Thyroid gland (tissue), 4 donors: ENCODE measurements around the gene BTBD6. TPM values are rescaled to one million over a fixed set of nuclear protein-coding genes. Genes with fewer than 3 reads are reported as not detected.

Experiments used
- DNase-seq, 2 donors: peaks; one replicate each; pipeline ENCODE4 v3.0.0-alpha.2; 2019
- H3K27ac ChIP-seq, 3 donors: fragments of 200-600 bp; sonication (generic); 1 replicate in 2 of 3; 2 replicates in 1 of 3; pipeline ENCODE4 v1.5.1; 2016 to 2019; ENCODE audit warnings: mild to moderate bottlenecking in 1 of 3, moderate library complexity in 1 of 3
- H3K27me3 ChIP-seq: fragments of 200-600 bp; sonication (generic); one replicate; pipeline ENCODE4 v1.5.1; 2019
- H3K36me3 ChIP-seq, 2 donors: fragments of 200-600 bp; sonication (generic); one replicate each; pipeline ENCODE4 v1.5.1; 2016 to 2019
- H3K4me1 ChIP-seq, 2 donors: fragments of 200-600 bp; sonication (generic); one replicate each; pipeline ENCODE4 v1.5.1; 2017 to 2019
- H3K4me3 ChIP-seq, 3 donors: fragments of 200-600 bp; sonication (generic); replicated peaks in 1 of 3; 1 replicate in 2 of 3; 2 replicates in 1 of 3; pipeline ENCODE4 v1.5.1; 2016; ENCODE audit warnings: mild to moderate bottlenecking in 1 of 3
- H3K9me3 ChIP-seq: fragments of 200-600 bp; sonication (generic); one replicate; pipeline ENCODE4 v1.5.1; 2017
- POLR2A ChIP-seq, 2 donors: fragments of 450-650 bp; IDR thresholded peaks; one replicate each; pipeline ENCODE4 v1.6.1; 2017; ENCODE audit warnings: antibody characterized with exemption in 2 of 2, mild to moderate bottlenecking in 2 of 2, moderate library complexity in 1 of 2
- WGBS, 2 donors: methylation state at CpG; one replicate each; pipeline ENCODE4 v1.1.5; 2017; 5-methylcytosine and 5-hydroxymethylcytosine counted together
- intact Hi-C: fragments of 100-400 bp; cut with DNase I; formaldehyde crosslinking; loops from one replicate; pipeline ENCODE4 v1.15.1; 2023
- total RNA-seq, 4 donors: library from RNA; depleted of rRNA; stranded (reverse); fragments of >200 nt; gene quantifications; one replicate each; pipeline ENCODE4 v1.2.3, GENCODE V29; 2016
- TF ChIP-seq, protein P1 (sequence below), 6 experiments: fragments of 200-600 bp in 3 of 6; fragments of 450-650 bp in 3 of 6; sonication (generic) in 3 of 6; IDR thresholded peaks; one replicate each; pipeline ENCODE4 v1.5.1; 2016 to 2019; ENCODE audit warnings: antibody characterized with exemption in 6 of 6, mild to moderate bottlenecking in 2 of 6, inconsistent platforms in 1 of 6, moderate library complexity in 1 of 6

The BTBD6 gene
- total RNA-seq, 4 donors from 2014 or later: 35.9 to 58.2 (median 44.2) TPM

DNA sequence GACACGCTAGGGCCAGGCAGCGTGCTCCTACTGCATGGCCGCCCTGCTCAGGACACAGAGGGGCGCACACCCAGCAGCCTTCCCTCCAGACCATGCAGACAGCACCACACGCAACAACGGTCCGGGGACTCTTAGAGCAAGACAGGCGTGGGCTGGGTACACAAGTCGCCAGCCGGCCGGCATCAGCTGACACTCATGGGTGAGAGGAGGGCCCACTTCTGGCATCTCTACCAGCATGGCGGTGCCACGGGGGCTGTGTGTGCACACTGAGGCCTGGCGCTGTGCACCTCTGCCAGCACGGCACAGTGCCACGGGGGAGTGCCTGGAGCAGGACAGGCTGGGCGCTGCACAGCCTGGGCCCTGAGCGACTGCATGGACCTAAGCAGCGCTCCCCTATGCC is 6.7 kb upstream of the BTBD6 start:
- Histone ChIP-seq H3K9me3 (no peaks in the 10 kb centered on the region), H3K4me1 (no peaks in the 10 kb centered on the region), H3K27ac (no peak overlapping the region), H3K27me3 (no peaks in the 10 kb centered on the region), H3K36me3 (no peaks in the 10 kb centered on the region), H3K4me3 (no peak overlapping the region)
- intact Hi-C loops: no loop called here
- DNase-seq: no peak
- TF ChIP-seq, protein P1, sequence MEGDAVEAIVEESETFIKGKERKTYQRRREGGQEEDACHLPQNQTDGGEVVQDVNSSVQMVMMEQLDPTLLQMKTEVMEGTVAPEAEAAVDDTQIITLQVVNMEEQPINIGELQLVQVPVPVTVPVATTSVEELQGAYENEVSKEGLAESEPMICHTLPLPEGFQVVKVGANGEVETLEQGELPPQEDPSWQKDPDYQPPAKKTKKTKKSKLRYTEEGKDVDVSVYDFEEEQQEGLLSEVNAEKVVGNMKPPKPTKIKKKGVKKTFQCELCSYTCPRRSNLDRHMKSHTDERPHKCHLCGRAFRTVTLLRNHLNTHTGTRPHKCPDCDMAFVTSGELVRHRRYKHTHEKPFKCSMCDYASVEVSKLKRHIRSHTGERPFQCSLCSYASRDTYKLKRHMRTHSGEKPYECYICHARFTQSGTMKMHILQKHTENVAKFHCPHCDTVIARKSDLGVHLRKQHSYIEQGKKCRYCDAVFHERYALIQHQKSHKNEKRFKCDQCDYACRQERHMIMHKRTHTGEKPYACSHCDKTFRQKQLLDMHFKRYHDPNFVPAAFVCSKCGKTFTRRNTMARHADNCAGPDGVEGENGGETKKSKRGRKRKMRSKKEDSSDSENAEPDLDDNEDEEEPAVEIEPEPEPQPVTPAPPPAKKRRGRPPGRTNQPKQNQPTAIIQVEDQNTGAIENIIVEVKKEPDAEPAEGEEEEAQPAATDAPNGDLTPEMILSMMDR (IDR thresholded peaks at IDR 0.05): no peak
- TF ChIP-seq POLR2A (IDR thresholded peaks at IDR 0.05): no peak
- WGBS, 2 donors: 91% methylated on average over 14 of the region's 19 CpGs; no CpG with 5 or more reads in 1 of the 2 donors

GRCh38 chr14:105244334-105244733 is 4.0 kb upstream of the BTBD6 start:
- DNase-seq: no peak
- intact Hi-C loops: no loop called here
- TF ChIP-seq POLR2A (IDR thresholded peaks at IDR 0.05): no peak
- TF ChIP-seq, protein P1 (IDR thresholded peaks at IDR 0.05): no peak

DNA sequence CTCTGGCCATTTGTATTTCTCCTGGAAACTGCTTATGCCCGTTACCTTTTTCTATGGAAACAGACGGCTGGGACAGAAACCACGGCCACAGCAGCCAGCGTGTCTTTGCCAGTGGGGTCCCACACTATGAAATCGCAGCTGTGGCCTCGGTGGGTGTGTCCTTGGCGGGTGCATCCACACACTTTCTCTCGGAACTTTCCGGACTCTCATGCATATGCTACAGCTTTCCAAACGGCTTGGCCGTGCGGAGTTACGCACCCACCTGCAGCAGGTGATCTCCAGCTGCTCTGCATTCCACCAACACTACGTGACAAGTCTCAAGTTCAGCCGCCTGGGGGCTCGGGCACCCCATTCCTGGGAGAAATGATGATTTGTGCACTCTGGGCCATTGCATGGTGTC is 1.3 kb upstream of the BTBD6 start:
- Histone ChIP-seq H3K9me3 (no peaks in the 10 kb centered on the region), H3K4me3 (no peak overlapping the region), H3K36me3 (peaks cover 4 to 6% of the 10 kb centered on the region in 2 donors), H3K4me1 (peaks cover 11 to 14% of the 10 kb centered on the region in 2 donors), H3K27ac (no peak overlapping the region), H3K27me3 (no peaks in the 10 kb centered on the region)
- 91 to 98% methylated on average over 16 of the region's 16 CpGs for WGBS, 2 donors
- intact Hi-C loops: no loop called here
- no peak for DNase-seq
- TF ChIP-seq, protein P1 (IDR thresholded peaks at IDR 0.05): no peak
- no peak for TF ChIP-seq POLR2A (IDR thresholded peaks at IDR 0.05)

More at GRCh38 chr14:105244334-105244733, 4.0 kb upstream of the BTBD6 start:
- Histone ChIP-seq H3K4me3 (no peak overlapping the region), H3K27ac (no peak overlapping the region), H3K4me1 (peaks cover 10 to 12% of the 10 kb centered on the region in 2 donors), H3K27me3 (no peaks in the 10 kb centered on the region), H3K9me3 (no peaks in the 10 kb centered on the region), H3K36me3 (no peaks in the 10 kb centered on the region)
- WGBS, 2 donors: 86 to 89% methylated on average over 10 of the region's 10 CpGs

- DNase-seq: peak in 1 of 2 donors; percentile 19
- Histone ChIP-seq H3K9me3 (no peaks in the 10 kb centered on the region), H3K4me1 (peaks cover 11 to 14% of the 10 kb centered on the region in 2 donors), H3K4me3 (peak overlapping the region in 2 of 3 donors; percentile 21 to 33), H3K27me3 (no peaks in the 10 kb centered on the region), H3K36me3 (peaks cover 4 to 6% of the 10 kb centered on the region in 2 donors), H3K27ac (peak overlapping the region in 2 of 3 donors; percentile 43 to 75)
- WGBS, 2 donors: 38 to 40% methylated on average over 30 to 31 of the region's 42 CpGs
- no peak for TF ChIP-seq POLR2A (IDR thresholded peaks at IDR 0.05)
- TF ChIP-seq, protein P1 (IDR thresholded peaks at IDR 0.05): no peak
- intact Hi-C loops: no loop called here
These were observed 492 bp upstream of the BTBD6 start for GRCh38 chr14:105247715-105248367.
